Activated CD8-positive, alpha-beta memory T cell treated with anti-CD3 and anti-CD28 coated beads for 36 hours (primary cell): Measurements from ENCODE around the gene AP1S1. TPM values are rescaled to one million over a fixed set of nuclear protein-coding genes. Genes with fewer than 3 reads are reported as not detected.

Experiments used
- CTCF ChIA-PET: fragments of 350-600 bp; sonication (Branson Sonifier 250); formaldehyde crosslinking; loops from one replicate; lab custom pipeline; 2021; ENCODE audit warnings: antibody characterized with exemption; lab: Charles Lee
- POLR2A ChIA-PET: fragments of 350-600 bp; sonication (Branson Sonifier 250); formaldehyde crosslinking; loops from one replicate; lab custom pipeline; 2021; ENCODE audit warnings: antibody characterized with exemption; lab: Charles Lee
- total RNA-seq, 2 experiments: library from RNA; stranded (reverse); gene quantifications; one replicate each; pipeline ENCODE4 v1.2.3, GENCODE V29; 2021

The AP1S1 gene
- total RNA-seq, 2 experiments from 2014 or later: 42.7 to 45.0 TPM

GRCh38 chr7:101122933-101123702 is 31.2 kb upstream of the AP1S1 start:
- POLR2A ChIA-PET: no interaction called here
- CTCF ChIA-PET: interaction anchor here (0.6 to 1.7 kb wide), 5 partner anchors 21 to 225 kb away, joined by 3 to 7 read pairs (median 3); no protein-coding TSS in a partner anchor

- POLR2A ChIA-PET: no interaction called here
- CTCF ChIA-PET: interaction anchor here (0.6 to 1.7 kb wide), 4 partner anchors 20 to 226 kb away, joined by 3 to 7 read pairs (median 3); no protein-coding TSS in a partner anchor
These were observed 30.6 kb upstream of the AP1S1 start for GRCh38 chr7:101123703-101124068.

- CTCF ChIA-PET: interaction anchor here (0.6 to 2.6 kb wide), 3 partner anchors 19 to 47 kb away, joined by 5 to 11 read pairs (median 7); no protein-coding TSS in a partner anchor
- POLR2A ChIA-PET: no interaction called here
These were observed 29.8 kb upstream of the AP1S1 start for GRCh38 chr7:101124376-101125056.

- ChIA-PET CTCF (interaction anchor here (1.3 to 2.6 kb wide), 3 partner anchors 18 to 92 kb away, joined by 4 to 11 read pairs (median 4); partner anchors contain the start of gene ZNHIT1), POLR2A (interaction anchor here (0.6 kb wide), 1 partner anchor 33 kb away, joined by 5 read pairs; no protein-coding TSS in a partner anchor)
These were observed 28.2 kb upstream of the AP1S1 start for GRCh38 chr7:101125989-101126650.

GRCh38 chr7:101126651-101127459 is 27.4 kb upstream of the AP1S1 start, which contains the start of gene SERPINE1:
TSS of gene SERPINE1 (plus strand) at chr7:101127104. CDS start at chr7:101128394, 1,290 bp downstream.
- ChIA-PET CTCF (interaction anchor here (1.3 to 2.6 kb wide), 3 partner anchors 17 to 91 kb away, joined by 4 to 11 read pairs (median 4); partner anchors contain the start of gene ZNHIT1), POLR2A (no interaction called here)

- POLR2A ChIA-PET: interaction anchor here (0.6 kb wide), 1 partner anchor 236 kb away, joined by 3 read pairs; no protein-coding TSS in a partner anchor
- CTCF ChIA-PET: interaction anchor here (0.9 to 1.3 kb wide), 4 partner anchors 13 to 50 kb away, joined by 3 to 4 read pairs (median 4); no protein-coding TSS in a partner anchor
These were observed 26.7 kb upstream of the AP1S1 start for GRCh38 chr7:101127460-101128039.

GRCh38 chr7:101128040-101128834 is 26.0 kb upstream of the AP1S1 start:
- POLR2A ChIA-PET: interaction anchor here (0.6 kb wide), 1 partner anchor 237 kb away, joined by 3 read pairs; no protein-coding TSS in a partner anchor
- CTCF ChIA-PET: interaction anchor here (0.9 to 1.3 kb wide), 4 partner anchors 13 to 155 kb away, joined by 3 to 4 read pairs (median 4); no protein-coding TSS in a partner anchor

GRCh38 chr7:101129603-101130117 is 24.6 kb upstream of the AP1S1 start:
- ChIA-PET POLR2A (no interaction called here), CTCF (interaction anchor here (1.0 kb wide), 1 partner anchor 153 kb away, joined by 3 read pairs; no protein-coding TSS in a partner anchor)

GRCh38 chr7:101132626-101133600 is 21.4 kb upstream of the AP1S1 start:
- CTCF ChIA-PET: interaction anchor here (1.3 to 1.8 kb wide), 2 partner anchors 10 to 56 kb away, joined by 3 to 12 read pairs; no protein-coding TSS in a partner anchor
- POLR2A ChIA-PET: interaction anchor here (0.6 kb wide), 1 partner anchor 25 kb away, joined by 4 read pairs; no protein-coding TSS in a partner anchor

- CTCF ChIA-PET: interaction anchor here (0.7 to 1.8 kb wide), 3 partner anchors 10 to 58 kb away, joined by 3 to 12 read pairs (median 3); no protein-coding TSS in a partner anchor
- POLR2A ChIA-PET: no interaction called here
These were observed 20.5 kb upstream of the AP1S1 start for GRCh38 chr7:101133621-101134398.

GRCh38 chr7:101134399-101134980 is 19.8 kb upstream of the AP1S1 start:
- CTCF ChIA-PET: interaction anchor here (0.6 to 1.8 kb wide), 3 partner anchors 9 to 58 kb away, joined by 3 to 12 read pairs (median 5); no protein-coding TSS in a partner anchor

GRCh38 chr7:101137651-101138212 is 16.5 kb upstream of the AP1S1 start:
- ChIA-PET CTCF (interaction anchor here (0.5 to 1.9 kb wide), 6 partner anchors 11 to 875 kb away, joined by 3 to 6 read pairs (median 4); partner anchors contain the start of genes PLOD3 and ZNHIT1), POLR2A (no interaction called here)

More at GRCh38 chr7:101134399-101134980, 19.8 kb upstream of the AP1S1 start:
- POLR2A ChIA-PET: no interaction called here

- POLR2A ChIA-PET: no interaction called here
These were observed 15.9 kb upstream of the AP1S1 start for GRCh38 chr7:101138213-101138870.

More at GRCh38 chr7:101138213-101138870, 15.9 kb upstream of the AP1S1 start:
- CTCF ChIA-PET: interaction anchor here (1.1 to 1.9 kb wide), 4 partner anchors 33 to 80 kb away, joined by 3 to 6 read pairs (median 5); partner anchors contain the start of genes PLOD3 and ZNHIT1
